GM12865 (cell line): ENCODE results near the gene PDE4D.
A peak's percentile ranks its signal among the peaks of the same experiment; 100 is the strongest.

Source experiments
- DNase-seq: peaks from one replicate; pipeline ENCODE4 v3.0.0; 2010; ENCODE audit warnings: low read depth
- H3K4me3 ChIP-seq: 2 replicates; pipeline ENCODE4 v1.5.1; 2011; ENCODE audit warnings: mild to moderate bottlenecking, low read depth, low read length, control low read depth
- CTCF ChIP-seq: IDR thresholded peaks from 2 replicates; pipeline ENCODE4 v1.5.1; 2011; ENCODE audit warnings: low read length, control low read depth, low read depth, inconsistent platforms; ENCODE audit not compliant: insufficient read depth; ENCODE audit errors: missing control alignments

The PDE4D gene

GRCh38 chr5:59703789-59704188 is 189.7 kb downstream of the PDE4D start:
- no peak for TF ChIP-seq CTCF
- no peak for DNase-seq
- no peak overlapping the region for H3K4me3 ChIP-seq

DNA sequence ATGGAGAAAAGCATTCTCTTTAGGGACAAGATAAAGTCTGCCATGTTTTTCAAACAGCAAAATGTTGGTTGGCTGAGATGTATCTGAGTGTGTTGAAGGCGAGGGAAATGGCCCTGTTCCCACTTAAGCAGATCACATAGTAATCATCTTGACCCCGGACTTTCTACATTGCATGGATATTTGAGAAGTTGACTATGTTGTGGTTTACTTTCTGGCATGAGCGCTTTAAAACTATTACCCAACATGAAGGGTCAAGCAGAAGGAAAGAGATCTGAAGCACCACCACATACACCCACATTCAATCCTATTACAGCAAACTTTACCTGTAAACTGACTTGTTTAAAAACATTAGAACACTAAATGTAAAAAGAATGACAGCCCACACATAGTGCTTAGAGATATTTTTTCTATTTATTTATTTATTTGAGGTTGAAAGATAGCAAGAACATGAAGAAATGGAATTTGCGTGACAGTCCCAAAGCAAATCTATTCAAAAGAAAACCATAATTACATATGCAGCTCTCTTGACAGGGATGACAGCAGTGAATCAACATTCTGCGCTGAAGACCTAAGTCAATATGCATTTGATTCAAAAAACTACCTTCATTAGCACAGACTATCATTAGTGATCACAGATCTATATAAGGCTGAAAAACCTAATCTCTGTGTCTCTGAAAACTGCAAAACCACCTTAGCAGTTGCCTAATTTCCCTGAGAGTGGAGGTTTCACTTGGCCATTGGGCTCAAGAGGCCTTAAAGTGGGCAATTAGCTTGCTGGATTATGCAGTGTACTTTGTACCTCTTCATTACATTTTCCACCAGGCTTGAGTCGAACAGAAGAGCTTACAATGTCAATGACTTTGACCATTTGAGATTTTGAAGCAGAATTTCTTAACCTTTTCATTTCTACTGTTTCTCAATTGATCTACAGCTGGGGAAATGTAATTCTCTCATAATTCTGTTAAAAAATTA is 195.0 kb downstream of the PDE4D start:
- no peak overlapping the region for H3K4me3 ChIP-seq
- TF ChIP-seq CTCF = no peak
- DNase-seq = no peak

GRCh38 chr5:59694411-59694810 is 199.1 kb downstream of the PDE4D start:
- no peak overlapping the region for H3K4me3 ChIP-seq
- no peak for TF ChIP-seq CTCF
- no peak for DNase-seq

DNA sequence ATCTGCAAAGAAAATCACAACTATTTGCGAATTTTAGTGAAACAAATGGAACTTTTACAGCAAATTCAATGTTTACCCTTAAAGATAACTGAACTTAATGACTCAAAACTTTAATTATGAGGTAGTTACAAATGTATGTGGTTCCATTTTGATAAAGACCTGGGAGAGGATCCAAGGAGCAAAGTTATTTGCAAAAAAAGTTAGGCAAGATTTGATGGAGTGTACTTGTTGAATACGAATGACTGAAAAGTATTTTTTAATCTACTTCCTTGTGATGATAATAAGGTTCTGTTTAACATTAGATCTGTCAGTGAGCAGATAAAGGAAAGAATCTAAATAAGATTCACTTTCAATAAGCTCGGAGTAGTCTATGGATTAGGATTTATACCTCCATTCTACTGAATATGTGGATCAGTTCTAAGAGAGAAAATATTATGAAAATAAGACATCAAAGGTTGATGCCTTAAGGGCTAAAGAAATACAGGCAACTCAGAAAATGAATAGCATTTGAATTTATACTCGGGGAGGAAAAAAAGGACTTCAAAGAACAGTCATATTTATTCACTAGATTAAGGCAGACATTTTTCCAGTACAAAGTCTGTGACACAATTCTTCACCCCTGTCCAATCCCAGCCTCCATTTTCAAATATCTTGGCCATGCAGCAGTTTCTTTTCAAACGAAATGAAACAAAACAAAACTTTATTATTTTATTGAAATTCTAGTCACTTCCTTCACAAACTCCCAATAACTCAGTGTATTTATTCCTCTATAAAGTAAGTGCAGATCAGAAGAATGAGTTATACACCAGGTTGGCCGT is 199.8 kb downstream of the PDE4D start:
- no peak for TF ChIP-seq CTCF

GRCh38 chr5:59685793-59686192 is 207.7 kb downstream of the PDE4D start:
- no peak for TF ChIP-seq CTCF
- H3K4me3 ChIP-seq = no peak overlapping the region
- peak; percentile 40 for DNase-seq

More for the DNA sequence above, 199.8 kb downstream of the PDE4D start:
- no peak for DNase-seq
- H3K4me3 ChIP-seq = no peak overlapping the region

DNA sequence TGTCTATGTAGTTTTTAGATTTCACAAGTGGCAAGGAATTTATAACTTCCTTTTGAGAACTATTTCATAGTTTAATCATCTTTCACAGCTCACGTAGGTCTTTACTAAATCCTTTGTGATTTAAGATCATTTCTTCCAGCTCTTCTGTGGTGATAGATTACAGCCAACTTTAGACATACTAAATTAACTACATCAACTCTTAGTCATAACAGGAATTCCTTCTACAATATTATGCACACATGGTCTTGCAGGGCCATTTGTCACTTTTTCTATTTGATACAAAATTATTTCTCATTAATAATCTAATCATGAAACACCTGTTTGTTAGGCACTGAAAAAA is 208.4 kb downstream of the PDE4D start:
- no peak for DNase-seq
- TF ChIP-seq CTCF = no peak
- no peak overlapping the region for H3K4me3 ChIP-seq
